ENCODE data around the gene SNRPD3.
A peak's percentile ranks its signal among the peaks of the same experiment; 100 is the strongest.
"Not testable (repeated sequence)": the region's sequence is repeated elsewhere in the genome, so short reads cannot be mapped to it uniquely, and the experiment has no call there.

SNRPD3 gene

GRCh38 chr22:24535348-24535747 lies 20.5 kb upstream of the SNRPD3 start:
- DNase-seq, result no peak

- DNase-seq, result no peak
Observed at GRCh38 chr22:24536089-24536488, 19.7 kb upstream of the SNRPD3 start.

- no peak for DNase-seq
Observed at GRCh38 chr22:24540470-24540869, 15.3 kb upstream of the SNRPD3 start.

- DNase-seq, result no peak
Observed at GRCh38 chr22:24541681-24542515, 13.9 kb upstream of the SNRPD3 start.

- DNase-seq, result no peak
Observed at GRCh38 chr22:24542641-24543040, 13.2 kb upstream of the SNRPD3 start.

- DNase-seq, result no peak
Observed at GRCh38 chr22:24543185-24543601, 12.6 kb upstream of the SNRPD3 start.

GRCh38 chr22:24543679-24544243 lies 12.0 kb upstream of the SNRPD3 start:
- DNase-seq, result no peak

- DNase-seq, result no peak
Observed at GRCh38 chr22:24548812-24549211, 7.0 kb upstream of the SNRPD3 start.

- no peak for DNase-seq
Observed at GRCh38 chr22:24550028-24550901, 5.5 kb upstream of the SNRPD3 start.

- DNase-seq, result no peak
Observed at GRCh38 chr22:24550902-24551435, 4.8 kb upstream of the SNRPD3 start.

GRCh38 chr22:24552503-24553286 lies 3.1 kb upstream of the SNRPD3 start:
- DNase-seq, result not testable (repeated sequence)

GRCh38 chr22:24553597-24554312 lies 2.0 kb upstream of the SNRPD3 start:
- no peak for DNase-seq

- DNase-seq, result peak; percentile 25
Observed at GRCh38 chr22:24554313-24555164, 1.3 kb upstream of the SNRPD3 start, which contains the start of gene GUCD1. Gene GUCD1 (minus strand): TSS chr22:24555138. CDS start chr22:24554991, 147 bp downstream.

GRCh38 chr22:24559471-24559870 lies 3.7 kb downstream of the SNRPD3 start:
- DNase-seq, result no peak

- no peak for DNase-seq
Observed at GRCh38 chr22:24563246-24563645, 7.4 kb downstream of the SNRPD3 start.

GRCh38 chr22:24564376-24565058 lies 8.7 kb downstream of the SNRPD3 start:
- DNase-seq, result no peak

- DNase-seq, result no peak
Observed at GRCh38 chr22:24565077-24565476, 9.3 kb downstream of the SNRPD3 start.

- DNase-seq, result no peak
Observed at GRCh38 chr22:24566899-24567511, 11.2 kb downstream of the SNRPD3 start.

- no peak for DNase-seq
Observed at GRCh38 chr22:24567668-24568067, 11.9 kb downstream of the SNRPD3 start.

- no peak for DNase-seq
Observed at GRCh38 chr22:24571266-24571665, 15.5 kb downstream of the SNRPD3 start.
